ENCODE measurements around the gene CTDSPL.

Gene CTDSPL

DNA sequence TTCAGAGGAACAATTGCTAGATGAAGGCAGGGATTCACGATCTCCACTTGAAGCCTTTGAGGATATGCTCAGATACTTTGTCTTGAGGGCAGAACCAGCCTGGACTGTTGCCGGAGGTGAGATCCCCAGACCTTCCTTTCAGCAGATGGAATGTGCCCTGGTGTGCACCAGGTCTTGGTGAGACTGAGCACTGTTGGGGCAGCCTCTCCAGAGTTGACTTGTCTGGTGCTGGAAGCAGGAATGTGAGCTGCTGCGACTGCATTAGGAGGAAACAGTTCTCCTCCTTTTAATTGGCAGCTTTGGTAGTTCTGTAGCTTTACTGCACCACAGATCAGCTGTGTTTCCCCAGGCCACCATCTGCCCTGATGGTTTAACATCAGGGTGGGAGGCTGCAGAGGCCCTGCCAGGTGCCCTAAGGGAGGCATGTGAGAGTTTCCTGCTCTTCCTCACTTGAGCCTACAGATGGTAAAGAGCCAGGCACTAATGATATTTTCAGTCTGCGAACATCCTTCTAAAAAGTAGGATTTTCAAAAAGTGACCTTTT lies 58.5 kb downstream of the CTDSPL start:
- TF ChIP-seq, protein P1, sequence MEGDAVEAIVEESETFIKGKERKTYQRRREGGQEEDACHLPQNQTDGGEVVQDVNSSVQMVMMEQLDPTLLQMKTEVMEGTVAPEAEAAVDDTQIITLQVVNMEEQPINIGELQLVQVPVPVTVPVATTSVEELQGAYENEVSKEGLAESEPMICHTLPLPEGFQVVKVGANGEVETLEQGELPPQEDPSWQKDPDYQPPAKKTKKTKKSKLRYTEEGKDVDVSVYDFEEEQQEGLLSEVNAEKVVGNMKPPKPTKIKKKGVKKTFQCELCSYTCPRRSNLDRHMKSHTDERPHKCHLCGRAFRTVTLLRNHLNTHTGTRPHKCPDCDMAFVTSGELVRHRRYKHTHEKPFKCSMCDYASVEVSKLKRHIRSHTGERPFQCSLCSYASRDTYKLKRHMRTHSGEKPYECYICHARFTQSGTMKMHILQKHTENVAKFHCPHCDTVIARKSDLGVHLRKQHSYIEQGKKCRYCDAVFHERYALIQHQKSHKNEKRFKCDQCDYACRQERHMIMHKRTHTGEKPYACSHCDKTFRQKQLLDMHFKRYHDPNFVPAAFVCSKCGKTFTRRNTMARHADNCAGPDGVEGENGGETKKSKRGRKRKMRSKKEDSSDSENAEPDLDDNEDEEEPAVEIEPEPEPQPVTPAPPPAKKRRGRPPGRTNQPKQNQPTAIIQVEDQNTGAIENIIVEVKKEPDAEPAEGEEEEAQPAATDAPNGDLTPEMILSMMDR (conservative IDR thresholded peaks at IDR 0.05; ENCODE audit: low read depth, low read length) = no peak
- Histone ChIP-seq H3K4me3 (IDR thresholded peaks at IDR 0.05; ENCODE audit: insufficient read depth, low read depth, low read length) (no peak overlapping the region), H3K27ac (no peak overlapping the region), H3K4me2 (no peak overlapping the region), H3K4me1 (ENCODE audit: low read depth, poor library complexity, severe bottlenecking) (no peaks in the 10 kb centered on the region), H2AFZ (ENCODE audit: low read depth) (no peak overlapping the region), H3K36me3 (ENCODE audit: insufficient read depth) (no peaks in the 10 kb centered on the region), H3K79me2 (ENCODE audit: insufficient read depth, low read depth) (no peaks in the 10 kb centered on the region), H3K27me3 (ENCODE audit: insufficient read depth, low read depth) (no peaks in the 10 kb centered on the region), H3K9ac (no peak overlapping the region), H4K20me1 (ENCODE audit: insufficient read depth) (no peaks in the 10 kb centered on the region)

DNA sequence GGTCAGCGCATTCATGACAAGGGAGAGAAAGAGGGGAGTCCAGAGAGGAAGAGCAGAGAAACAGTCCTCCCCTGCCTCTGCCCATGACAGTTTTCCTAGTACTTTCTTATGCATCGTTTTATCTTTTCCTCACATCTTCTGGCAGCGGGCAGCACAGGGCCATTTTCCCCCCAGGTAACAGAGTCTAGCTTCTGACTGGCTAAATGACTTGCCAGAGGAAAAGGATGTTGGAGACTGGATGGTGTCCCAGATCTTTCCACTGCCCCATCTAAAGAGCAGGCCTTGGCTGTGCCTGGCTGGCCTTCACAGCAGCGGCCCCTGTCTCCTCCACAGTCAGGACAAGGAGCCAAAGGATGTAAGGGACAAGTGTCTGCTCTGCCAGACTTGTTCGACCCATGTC lies 59.3 kb downstream of the CTDSPL start:
- Histone ChIP-seq H3K4me1 (ENCODE audit: low read depth, poor library complexity, severe bottlenecking) (no peaks in the 10 kb centered on the region), H3K9ac (no peak overlapping the region), H3K4me3 (IDR thresholded peaks at IDR 0.05; ENCODE audit: insufficient read depth, low read depth, low read length) (no peak overlapping the region), H4K20me1 (ENCODE audit: insufficient read depth) (no peaks in the 10 kb centered on the region), H3K27me3 (ENCODE audit: insufficient read depth, low read depth) (no peaks in the 10 kb centered on the region), H3K27ac (no peak overlapping the region), H3K36me3 (ENCODE audit: insufficient read depth) (no peaks in the 10 kb centered on the region), H3K4me2 (no peak overlapping the region), H3K79me2 (ENCODE audit: insufficient read depth, low read depth) (no peaks in the 10 kb centered on the region), H2AFZ (ENCODE audit: low read depth) (no peak overlapping the region)
- TF ChIP-seq, protein P1 (conservative IDR thresholded peaks at IDR 0.05; ENCODE audit: low read depth, low read length) = no peak

DNA sequence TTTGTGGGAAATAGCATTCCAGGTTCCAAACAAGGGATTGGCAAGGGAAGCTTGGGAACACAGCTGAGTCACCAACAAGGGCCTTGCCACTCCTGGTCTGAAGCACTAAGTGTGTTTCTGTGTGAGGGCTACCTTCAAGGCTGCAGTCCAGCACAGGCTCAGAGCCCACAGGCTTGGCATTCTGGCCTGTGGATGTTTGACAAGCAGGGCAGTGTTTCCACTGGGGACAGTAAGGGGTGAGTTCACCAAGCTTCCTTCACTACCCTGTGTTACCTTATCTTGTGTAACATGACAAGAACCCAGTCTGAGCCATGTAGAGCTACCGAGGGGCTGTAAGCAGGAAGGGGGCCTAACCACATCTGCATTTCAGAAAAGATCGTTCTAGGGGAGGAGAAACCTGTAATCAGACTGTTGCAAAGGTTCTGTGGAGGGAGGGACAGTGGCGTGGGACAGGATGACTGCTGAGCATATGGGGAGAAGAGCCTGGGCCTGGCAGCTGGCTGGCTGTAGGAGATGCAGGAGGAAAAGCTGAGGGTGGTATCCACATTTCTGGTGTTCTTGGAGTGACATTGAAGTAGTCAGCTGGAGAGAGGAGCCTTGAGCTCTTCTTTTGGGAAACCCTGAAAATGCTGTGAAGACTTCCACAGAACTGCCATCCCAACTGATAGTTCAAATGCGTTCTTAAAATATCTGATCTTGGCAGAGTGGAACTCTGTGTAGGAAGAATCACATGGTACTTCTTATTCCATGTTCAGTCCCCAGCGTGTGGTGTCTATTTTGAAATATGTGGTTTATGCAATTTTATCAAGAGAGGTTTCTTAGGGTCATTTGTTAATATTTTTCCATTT lies 61.3 kb downstream of the CTDSPL start:
- H3K79me2 ChIP-seq (ENCODE audit: insufficient read depth, low read depth) = no peaks in the 10 kb centered on the region
- H2AFZ ChIP-seq (ENCODE audit: low read depth) = no peak overlapping the region
- no peak overlapping the region for H3K4me3 ChIP-seq (IDR thresholded peaks at IDR 0.05; ENCODE audit: insufficient read depth, low read depth, low read length)
- H4K20me1 ChIP-seq (ENCODE audit: insufficient read depth) = no peaks in the 10 kb centered on the region
- no peaks in the 10 kb centered on the region for H3K27me3 ChIP-seq (ENCODE audit: insufficient read depth, low read depth)
- H3K9ac ChIP-seq = no peak overlapping the region
- no peaks in the 10 kb centered on the region for H3K4me1 ChIP-seq (ENCODE audit: low read depth, poor library complexity, severe bottlenecking)
- H3K4me2 ChIP-seq = no peak overlapping the region
- TF ChIP-seq, protein P1 (conservative IDR thresholded peaks at IDR 0.05; ENCODE audit: low read depth, low read length) = no peak
- H3K36me3 ChIP-seq (ENCODE audit: insufficient read depth) = no peaks in the 10 kb centered on the region
- no peak overlapping the region for H3K27ac ChIP-seq

DNA sequence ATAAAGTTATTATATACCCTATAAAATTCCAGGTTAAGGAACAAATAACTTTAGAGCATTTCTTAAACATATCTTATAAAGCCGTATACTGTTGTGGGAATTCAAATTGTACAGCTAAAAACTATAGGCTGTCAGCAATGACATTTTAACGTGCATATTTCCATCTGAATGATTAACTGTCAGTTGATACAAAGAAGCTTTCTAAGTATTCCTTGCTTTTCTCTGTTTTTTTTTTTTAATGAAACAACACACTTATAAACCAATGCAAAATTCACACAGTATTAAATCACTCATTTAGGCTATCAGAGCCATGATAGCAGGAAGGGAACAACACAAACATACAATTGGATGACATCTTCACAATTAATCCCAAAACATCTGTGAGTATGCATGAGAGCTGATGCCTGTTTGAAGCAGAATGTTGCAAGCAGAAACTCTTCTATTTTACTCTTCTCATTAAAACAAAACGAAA lies 61.9 kb downstream of the CTDSPL start:
- no peak overlapping the region for H3K27ac ChIP-seq
- no peaks in the 10 kb centered on the region for H3K79me2 ChIP-seq (ENCODE audit: insufficient read depth, low read depth)
- no peak overlapping the region for H3K4me3 ChIP-seq (IDR thresholded peaks at IDR 0.05; ENCODE audit: insufficient read depth, low read depth, low read length)
- TF ChIP-seq, protein P1 (conservative IDR thresholded peaks at IDR 0.05; ENCODE audit: low read depth, low read length) = no peak
- no peak overlapping the region for H2AFZ ChIP-seq (ENCODE audit: low read depth)
- no peaks in the 10 kb centered on the region for H3K27me3 ChIP-seq (ENCODE audit: insufficient read depth, low read depth)
- no peaks in the 10 kb centered on the region for H4K20me1 ChIP-seq (ENCODE audit: insufficient read depth)
- H3K4me2 ChIP-seq = no peak overlapping the region
- H3K4me1 ChIP-seq (ENCODE audit: low read depth, poor library complexity, severe bottlenecking) = no peaks in the 10 kb centered on the region
- H3K9ac ChIP-seq = no peak overlapping the region
- no peaks in the 10 kb centered on the region for H3K36me3 ChIP-seq (ENCODE audit: insufficient read depth)

Data from KMS-11 (cell line).